Heart right ventricle (tissue), 16 donors: ENCODE measurements around the gene LRRC7. TPM values are rescaled to one million over a fixed set of nuclear protein-coding genes. Genes with fewer than 3 reads are reported as not detected.

Experiments used
- ATAC-seq, 8 donors: fragments of 200-7000 bp; cut with Tn5 transposase; one replicate each; pipeline ENCODE4 v1.9.1; 2020; ENCODE audit warnings: mild to moderate bottlenecking in 8 of 8, moderate library complexity in 8 of 8, moderate number of reproducible peaks in 1 of 8
- DNase-seq, 2 donors: peaks; one replicate each; pipeline ENCODE4 v3.0.0-alpha.2; 2020
- H3K27ac ChIP-seq, 10 donors: fragments of 200-600 bp; sonication (generic) in 2 of 10; one replicate each; pipeline versions ENCODE4 v1.5.0 to v1.8.0; 2020 to 2022; ENCODE audit warnings: mild to moderate bottlenecking in 3 of 10
- H3K27me3 ChIP-seq, 7 donors: fragments of 200-600 bp; one replicate each; pipeline ENCODE4 v1.8.0; 2021 to 2022; ENCODE audit warnings: mild to moderate bottlenecking in 2 of 7
- H3K36me3 ChIP-seq, 9 donors: fragments of 200-600 bp; sonication (generic) in 1 of 9; one replicate each; pipeline versions ENCODE4 v1.5.0 to v1.8.0; 2020 to 2022; ENCODE audit warnings: mild to moderate bottlenecking in 2 of 9
- H3K4me1 ChIP-seq, 9 donors: fragments of 200-600 bp; sonication (generic) in 1 of 9; one replicate each; pipeline versions ENCODE4 v1.5.0 to v1.8.0; 2020 to 2022; ENCODE audit warnings: mild to moderate bottlenecking in 4 of 9
- H3K4me3 ChIP-seq, 10 donors: fragments of 200-600 bp; sonication (generic) in 2 of 10; one replicate each; pipeline versions ENCODE4 v1.5.0 to v1.8.0; 2020 to 2022; ENCODE audit warnings: mild to moderate bottlenecking in 7 of 10, moderate library complexity in 2 of 10
- H3K9me3 ChIP-seq, 11 donors: fragments of 200-600 bp in 10 of 11; sonication (generic) in 2 of 11; one replicate each; pipeline versions ENCODE4 v1.5.0 to v1.8.0; 2013 to 2022; ENCODE audit warnings: mild to moderate bottlenecking in 2 of 11, control low read depth in 1 of 11, moderate library complexity in 1 of 11
- CTCF ChIP-seq, 9 donors: fragments of 200-600 bp; sonication (generic) in 2 of 9; IDR thresholded peaks; one replicate each; pipeline versions ENCODE4 v1.5.0 to v1.8.0; 2021 to 2022; ENCODE audit warnings: antibody characterized with exemption in 9 of 9, mild to moderate bottlenecking in 5 of 9, moderate library complexity in 1 of 9
- WGBS, 2 donors: extraction: QIAGEN DNeasy Blood & Tissue Kit; methylation state at CpG; one replicate each; pipeline ENCODE4 v1.1.7; 2013; ENCODE audit warnings: inconsistent platforms in 1 of 2; 5-methylcytosine and 5-hydroxymethylcytosine counted together
- intact Hi-C, 10 donors: fragments of 100-400 bp; cut with DNase I; formaldehyde crosslinking; loops; one replicate each; pipeline versions ENCODE4 v1.11.1 to v1.14.2; 2022
- polyA plus RNA-seq, 2 donors: library from polyadenylated mRNA; stranded (reverse); fragments of 200-250 nt; gene quantifications; one replicate each; pipeline ENCODE4 v1.2.3, GENCODE V29; 2013
- total RNA-seq, 10 donors: library from RNA; stranded (reverse); fragmentation: NEBNext Ultra II Directional in 3 of 10; extraction: Animal tissue kit (Norgen Biotek cat#: 25700) in 3 of 10; gene quantifications; one replicate each; pipeline versions ENCODE4 v1.2.1 to v1.2.4, GENCODE V29; 2021 to 2023
- donor health status: Arrhythmogenic right ventricular cardiomyopathy.
- donor health status: ischemic (EF 13 %, LVEDD 7.1; RV severe dilation, severe dysfunction).
- donor health status: healthy with polysubstance abuse.
- donor health status: DM: no; HTN: yes; CAD: no.
- donor health status: DM: no; HTN: no; CAD: no.
- donor health status: ischemic (EF 25% LVEDD 6.9; RV normal size, moderate dysfunction).
- donor health status: ischemic (EF 25% LVEDD 5.7; RV mildly dilated, moderate dysfunction).
- donor health status: healthy.
- donor health status: DM: yes; HTN: yes; CAD: no.
- donor health status: Ischemic cardiomyopathy.
- donor health status: ischemic (EF 35%, LVEDD 5.7; RV mildly dilated, moderate dysfunction).
- donor health status: nonischemic (EF 11% LVEDD 7.7; RV severe dilation, severe dysfunction).
- donor health status: DM: yes; HTN: yes; CAD: no.
- donor health status: PGD.
- donor health status: ischemic (EF 29% LVEDD 5.4; RV normal size, mild dysfunction).
- donor health status: nonischemic (EF 23%, LVEDD 6.1; RV moderate dilation, normal function).

The LRRC7 gene
- total and polyA plus RNA-seq, 12 donors, result 0.03 to 2.1 (median 0.59) TPM

GRCh38 chr1:69693921-69694675 is 126.4 kb downstream of the LRRC7 start:
- no peaks in the 10 kb centered on the region for H3K4me1 ChIP-seq
- no peak overlapping the region for H3K27ac ChIP-seq
- H3K27me3 ChIP-seq, result no peaks in the 10 kb centered on the region
- TF ChIP-seq CTCF (IDR thresholded peaks at IDR 0.05), result no peak
- no peak overlapping the region for H3K4me3 ChIP-seq
- ATAC-seq (no peak), DNase-seq (no peak)
- H3K9me3 ChIP-seq, result peaks cover 0 to 7% (median 0%) of the 10 kb centered on the region in 11 donors
- intact Hi-C loops, result no loop called here
- H3K36me3 ChIP-seq, result no peaks in the 10 kb centered on the region

GRCh38 chr1:69697340-69697739 is 129.6 kb downstream of the LRRC7 start:
- Histone ChIP-seq H3K4me3 (no peak overlapping the region), H3K9me3 (peaks cover 0 to 13% (median 0%) of the 10 kb centered on the region in 11 donors), H3K27me3 (no peaks in the 10 kb centered on the region), H3K27ac (no peak overlapping the region), H3K4me1 (no peaks in the 10 kb centered on the region), H3K36me3 (no peaks in the 10 kb centered on the region)
- TF ChIP-seq CTCF (IDR thresholded peaks at IDR 0.05), result no peak
- no peak for ATAC-seq
- intact Hi-C loops, result no loop called here
- no peak for DNase-seq
- WGBS, 2 donors, result 88 to 89% methylated on average over 2 of the region's 2 CpGs

GRCh38 chr1:69700770-69701169 is 133.0 kb downstream of the LRRC7 start:
- Histone ChIP-seq H3K9me3 (peaks cover 0 to 13% (median 0%) of the 10 kb centered on the region in 11 donors), H3K4me1 (no peaks in the 10 kb centered on the region), H3K27ac (no peak overlapping the region), H3K4me3 (no peak overlapping the region), H3K36me3 (no peaks in the 10 kb centered on the region), H3K27me3 (no peaks in the 10 kb centered on the region)
- TF ChIP-seq CTCF (IDR thresholded peaks at IDR 0.05), result no peak
- intact Hi-C loops, result loop anchor here in 1 of 10 donors (5.0 kb wide), 1 partner anchor 128 kb away; no protein-coding TSS in a partner anchor
- no peak for DNase-seq
- ATAC-seq, result no peak
- WGBS, 2 donors, result 61 to 82% methylated on average over 2 of the region's 2 CpGs

- Histone ChIP-seq H3K27me3 (no peaks in the 10 kb centered on the region), H3K27ac (no peak overlapping the region), H3K4me3 (no peak overlapping the region), H3K4me1 (no peaks in the 10 kb centered on the region), H3K9me3 (peaks cover 0 to 13% (median 0%) of the 10 kb centered on the region in 11 donors), H3K36me3 (no peaks in the 10 kb centered on the region)
- DNase-seq (no peak), ATAC-seq (no peak)
- no peak for TF ChIP-seq CTCF (IDR thresholded peaks at IDR 0.05)
- intact Hi-C loops, result loop anchor here in 1 of 10 donors (5.0 kb wide), 1 partner anchor 130 kb away; no protein-coding TSS in a partner anchor
- 45 to 52% methylated on average over 4 of the region's 4 CpGs for WGBS, 2 donors
Observed at GRCh38 chr1:69702085-69702484, 134.4 kb downstream of the LRRC7 start.
